ENCODE measurements around the gene TAS2R41. TPM values are rescaled to one million over a fixed set of nuclear protein-coding genes. Genes with fewer than 3 reads are reported as not detected.

Gene TAS2R41
- total and polyA plus RNA-seq, 2 of the 4 experiments (the other 2 are of a cell fraction), result not detected

DNA sequence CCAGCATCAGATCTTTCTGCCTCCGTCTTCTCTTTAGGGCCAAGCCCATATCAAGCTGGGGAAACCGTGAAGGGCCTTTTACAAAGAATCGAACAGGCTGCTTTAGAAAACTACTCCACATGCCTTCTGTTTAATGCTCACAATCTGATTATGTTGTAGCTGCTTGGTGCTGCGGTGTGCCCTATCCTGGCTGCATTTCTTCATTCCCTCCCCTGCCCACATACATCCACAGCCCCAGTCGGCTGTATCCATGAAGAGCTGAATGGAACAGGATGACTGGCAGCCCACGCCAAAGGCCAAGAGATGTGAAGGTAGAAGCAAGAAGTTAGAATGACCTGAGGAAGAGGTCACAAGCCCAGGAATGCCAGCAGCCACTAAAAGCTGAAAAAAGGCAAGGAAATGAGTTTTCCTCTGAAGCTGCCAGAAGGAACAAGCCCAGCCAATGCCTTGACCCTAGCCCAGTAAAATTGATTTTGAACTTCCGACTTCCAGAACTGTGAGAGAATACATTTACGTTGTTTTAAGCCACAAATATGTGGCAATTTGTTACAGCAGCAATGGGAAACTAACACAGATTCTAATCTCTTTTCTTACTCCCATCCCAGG, 22.2 kb downstream of the TAS2R41 start:
- H3K4me2 ChIP-seq (ENCODE audit: low read depth, low read length), result no peak overlapping the region
- H3K79me1 ChIP-seq (ENCODE audit: low read depth in 1 of 2, low read length in 2 of 2), result no peaks in the 10 kb centered on the region
- no peak overlapping the region for H3K9ac ChIP-seq (ENCODE audit: low read depth, low read length)
- H2BK5ac ChIP-seq (ENCODE audit: low read depth, low read length, poor library complexity, severe bottlenecking), result no peak overlapping the region
- H4K91ac ChIP-seq (ENCODE audit: insufficient read depth, low read depth, low read length), result no peak overlapping the region
- no peak overlapping the region for H2BK120ac ChIP-seq (ENCODE audit: low read depth, low read length)
- no peak overlapping the region for H3K56ac ChIP-seq (ENCODE audit: extremely low read depth, insufficient read depth, low read length)
- H3K14ac ChIP-seq (replicated peaks; ENCODE audit: low read depth, low read length), result no peak overlapping the region
- H2AK5ac ChIP-seq (ENCODE audit: low read depth, low read length), result no peak overlapping the region
- H4K8ac ChIP-seq (ENCODE audit: low read depth in 2 of 2, low read length in 2 of 2), result no peak overlapping the region
- no peak overlapping the region for H3K23ac ChIP-seq (ENCODE audit: low read depth, low read length)
- H3K36me3 ChIP-seq (ENCODE audit: control insufficient read depth, insufficient read depth, low read length), result no peaks in the 10 kb centered on the region
- no peaks in the 10 kb centered on the region for H4K20me1 ChIP-seq (ENCODE audit: insufficient read depth, low read length)
- H2BK15ac ChIP-seq (ENCODE audit: low read depth, low read length), result no peak overlapping the region
- TF ChIP-seq RFX5 (IDR thresholded peaks at IDR 0.05; ENCODE audit: low read depth, low read length), result no peak
- no peak for TF ChIP-seq MAFK (IDR thresholded peaks at IDR 0.05; ENCODE audit: low read depth, low read length)
- no peak for TF ChIP-seq SMC3 (IDR thresholded peaks at IDR 0.05; ENCODE audit: low read depth, low read length)
- TF ChIP-seq CHD1 (IDR thresholded peaks at IDR 0.05; ENCODE audit: low read depth, low read length), result no peak
- TF ChIP-seq MXI1 (IDR thresholded peaks at IDR 0.05; ENCODE audit: borderline replicate concordance, low read depth, low read length), result no peak
- TF ChIP-seq RAD21 (IDR thresholded peaks at IDR 0.05; ENCODE audit: low read length), result no peak
- TF ChIP-seq FOS (IDR thresholded peaks at IDR 0.05; ENCODE audit: low read depth, low read length), result no peak
- TF ChIP-seq, protein P1, sequence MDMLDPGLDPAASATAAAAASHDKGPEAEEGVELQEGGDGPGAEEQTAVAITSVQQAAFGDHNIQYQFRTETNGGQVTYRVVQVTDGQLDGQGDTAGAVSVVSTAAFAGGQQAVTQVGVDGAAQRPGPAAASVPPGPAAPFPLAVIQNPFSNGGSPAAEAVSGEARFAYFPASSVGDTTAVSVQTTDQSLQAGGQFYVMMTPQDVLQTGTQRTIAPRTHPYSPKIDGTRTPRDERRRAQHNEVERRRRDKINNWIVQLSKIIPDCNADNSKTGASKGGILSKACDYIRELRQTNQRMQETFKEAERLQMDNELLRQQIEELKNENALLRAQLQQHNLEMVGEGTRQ (IDR thresholded peaks at IDR 0.05; ENCODE audit: low read depth, low read length), result no peak
- TF ChIP-seq CEBPB (IDR thresholded peaks at IDR 0.05; ENCODE audit: low read depth, low read length), result no peak
- TF ChIP-seq POLR2A (IDR thresholded peaks at IDR 0.05; ENCODE audit: low read depth, low read length), result no peak
- TF ChIP-seq MAZ (IDR thresholded peaks at IDR 0.05; ENCODE audit: borderline replicate concordance, low read depth, low read length), result no peak
- TF ChIP-seq, protein P2, sequence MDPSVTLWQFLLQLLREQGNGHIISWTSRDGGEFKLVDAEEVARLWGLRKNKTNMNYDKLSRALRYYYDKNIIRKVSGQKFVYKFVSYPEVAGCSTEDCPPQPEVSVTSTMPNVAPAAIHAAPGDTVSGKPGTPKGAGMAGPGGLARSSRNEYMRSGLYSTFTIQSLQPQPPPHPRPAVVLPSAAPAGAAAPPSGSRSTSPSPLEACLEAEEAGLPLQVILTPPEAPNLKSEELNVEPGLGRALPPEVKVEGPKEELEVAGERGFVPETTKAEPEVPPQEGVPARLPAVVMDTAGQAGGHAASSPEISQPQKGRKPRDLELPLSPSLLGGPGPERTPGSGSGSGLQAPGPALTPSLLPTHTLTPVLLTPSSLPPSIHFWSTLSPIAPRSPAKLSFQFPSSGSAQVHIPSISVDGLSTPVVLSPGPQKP (IDR thresholded peaks at IDR 0.05; ENCODE audit: borderline replicate concordance, low read depth, low read length), result no peak
- no peak for TF ChIP-seq RCOR1 (IDR thresholded peaks at IDR 0.05; ENCODE audit: insufficient replicate concordance, low read length)
- no peak for TF ChIP-seq BHLHE40 (IDR thresholded peaks at IDR 0.05; ENCODE audit: low read depth, low read length)
- no peak for TF ChIP-seq NFE2L2 (IDR thresholded peaks at IDR 0.05; ENCODE audit: low read depth, low read length)
- TF ChIP-seq, protein P3, sequence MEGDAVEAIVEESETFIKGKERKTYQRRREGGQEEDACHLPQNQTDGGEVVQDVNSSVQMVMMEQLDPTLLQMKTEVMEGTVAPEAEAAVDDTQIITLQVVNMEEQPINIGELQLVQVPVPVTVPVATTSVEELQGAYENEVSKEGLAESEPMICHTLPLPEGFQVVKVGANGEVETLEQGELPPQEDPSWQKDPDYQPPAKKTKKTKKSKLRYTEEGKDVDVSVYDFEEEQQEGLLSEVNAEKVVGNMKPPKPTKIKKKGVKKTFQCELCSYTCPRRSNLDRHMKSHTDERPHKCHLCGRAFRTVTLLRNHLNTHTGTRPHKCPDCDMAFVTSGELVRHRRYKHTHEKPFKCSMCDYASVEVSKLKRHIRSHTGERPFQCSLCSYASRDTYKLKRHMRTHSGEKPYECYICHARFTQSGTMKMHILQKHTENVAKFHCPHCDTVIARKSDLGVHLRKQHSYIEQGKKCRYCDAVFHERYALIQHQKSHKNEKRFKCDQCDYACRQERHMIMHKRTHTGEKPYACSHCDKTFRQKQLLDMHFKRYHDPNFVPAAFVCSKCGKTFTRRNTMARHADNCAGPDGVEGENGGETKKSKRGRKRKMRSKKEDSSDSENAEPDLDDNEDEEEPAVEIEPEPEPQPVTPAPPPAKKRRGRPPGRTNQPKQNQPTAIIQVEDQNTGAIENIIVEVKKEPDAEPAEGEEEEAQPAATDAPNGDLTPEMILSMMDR (conservative IDR thresholded peaks at IDR 0.05; ENCODE audit: low read depth, low read length), result no peak
- intact Hi-C loops (cut with micrococcal nuclease) (no loop called here), dilution Hi-C loops (cut with HindIII; ENCODE audit: low sequenced_read_pairs, unreplicated experiment) (no loop called here), in situ Hi-C loops (cut with MboI; ENCODE audit: low sequenced_read_pairs) (no loop called here)
- H3K27ac ChIP-seq (ENCODE audit: insufficient read depth, low read length), result no peak overlapping the region
- H3K18ac ChIP-seq (ENCODE audit: low read depth, low read length), result no peak overlapping the region
- no TSS peak for BruUV-seq (replicated peaks)
- H3K9me3 ChIP-seq (ENCODE audit: control insufficient read depth, insufficient read depth, low read length), result no peaks in the 10 kb centered on the region
- CTCF ChIA-PET, result no interaction called here
- peaks cover 2% of the 10 kb centered on the region; the same call in 1 of the 2 replicates for H3K27me3 ChIP-seq (ENCODE audit: control insufficient read depth, insufficient read depth, low read length)
- H3K4me3 ChIP-seq (ENCODE audit: insufficient read depth, low read depth, low read length), result no peak overlapping the region
- H3K4me1 ChIP-seq (ENCODE audit: control insufficient read depth, insufficient read depth, low read length), result no peaks in the 10 kb centered on the region
- no peak overlapping the region for H2AFZ ChIP-seq (replicated peaks; ENCODE audit: low read length, poor library complexity)
- H3K4ac ChIP-seq (ENCODE audit: low read depth, low read length), result no peak overlapping the region
- no peaks in the 10 kb centered on the region for H3K9me1 ChIP-seq (ENCODE audit: insufficient read depth, low read length)
- POLR2A ChIA-PET (ENCODE audit: unreplicated experiment), result no interaction called here
- DNase-seq, result no peak
- no peak for ATAC-seq (ENCODE audit: low read depth)
- H2BK20ac ChIP-seq (ENCODE audit: low read depth, low read length), result no peak overlapping the region
- 53% methylated on average over 3 of the region's 8 CpGs; no CpG with 5 or more reads in 1 of the 2 experiments for WGBS, 2 experiments (ENCODE audit: extremely low coverage in 2 of 2, insufficient read length in 1 of 2)
- no peak overlapping the region for H2AK9ac ChIP-seq (replicated peaks; ENCODE audit: low read depth, low read length, poor library complexity)
- no peak overlapping the region for H4K5ac ChIP-seq (ENCODE audit: low read depth, low read length)

Measured in IMR-90 (cell line).